WTC11 (cell line): ENCODE data around the gene SEC31B. TPM values are rescaled to one million over a fixed set of nuclear protein-coding genes. Genes with fewer than 3 reads are reported as not detected.

Experiments
- ATAC-seq: fragments of 200-7000 bp; cut with Tn5 transposase; 2 replicates; pipeline ENCODE4 v1.10.0; 2021; ENCODE audit warnings: mild to moderate bottlenecking, moderate library complexity
- CTCF ChIA-PET: fragments of 300-600 bp; sonication (Branson Sonifier 250); formaldehyde crosslinking; loops from one replicate; lab custom pipeline; 2021; ENCODE audit warnings: antibody characterized with exemption; lab: Charles Lee
- POLR2A ChIA-PET: fragments of 350-600 bp; sonication (Branson Sonifier 250); formaldehyde crosslinking; loops from one replicate; lab custom pipeline; 2021; ENCODE audit warnings: antibody characterized with exemption; lab: Charles Lee
- DNase-seq: peaks from one replicate; pipeline ENCODE4 v3.0.0; 2021; ENCODE audit warnings: low spot score
- H3K27ac Mint-ChIP-seq: 2 replicates; pipeline ENCODE4 v1.8.0; 2021; ENCODE audit warnings: mixed read lengths
- H3K27me3 Mint-ChIP-seq: 2 replicates; pipeline ENCODE4 v1.8.0; 2021; ENCODE audit warnings: low read depth, mild to moderate bottlenecking, moderate library complexity, mixed read lengths
- H3K36me3 Mint-ChIP-seq: 2 replicates; pipeline ENCODE4 v1.8.0; 2021; ENCODE audit warnings: mixed read lengths
- H3K4me1 Mint-ChIP-seq: 2 replicates; pipeline ENCODE4 v1.8.0; 2022; ENCODE audit warnings: mixed read lengths
- H3K4me3 Mint-ChIP-seq: 2 replicates; pipeline ENCODE4 v1.8.0; 2021; ENCODE audit warnings: mild to moderate bottlenecking, moderate library complexity, mixed read lengths
- H3K9me3 Mint-ChIP-seq: 2 replicates; pipeline ENCODE4 v1.8.0; 2021; ENCODE audit warnings: mixed read lengths
- CREB1 ChIP-seq: sonication (generic); formaldehyde crosslinking; IDR thresholded peaks from 2 replicates; pipeline ENCODE4 v1.8.0; 2023; ENCODE audit warnings: mild to moderate bottlenecking, missing genetic modification reagents
- CREM ChIP-seq: sonication (generic); formaldehyde crosslinking; IDR thresholded peaks from 2 replicates; pipeline ENCODE4 v1.8.1; 2022; ENCODE audit warnings: mild to moderate bottlenecking, missing genetic modification reagents, moderate library complexity
- ETV6 ChIP-seq: sonication (generic); formaldehyde crosslinking; IDR thresholded peaks from 2 replicates; pipeline ENCODE4 v1.8.1; 2022; ENCODE audit warnings: mild to moderate bottlenecking, missing genetic modification reagents
- KAT7 ChIP-seq: sonication (generic); formaldehyde crosslinking; IDR thresholded peaks from 2 replicates; pipeline ENCODE4 v1.8.1; 2023; ENCODE audit warnings: missing genetic modification reagents, mild to moderate bottlenecking, borderline replicate concordance
- NFE2L1 ChIP-seq: sonication (generic); formaldehyde crosslinking; IDR thresholded peaks from 2 replicates; pipeline ENCODE4 v1.8.1; 2023; ENCODE audit warnings: missing genetic modification reagents
- SP1 ChIP-seq: sonication (generic); formaldehyde crosslinking; conservative IDR thresholded peaks from 2 replicates; pipeline ENCODE4 v1.8.1; 2022; ENCODE audit warnings: missing genetic modification reagents
- TCF7 ChIP-seq: sonication (generic); formaldehyde crosslinking; IDR thresholded peaks from 2 replicates; pipeline ENCODE4 v1.8.0; 2022; ENCODE audit warnings: mild to moderate bottlenecking, low read depth, missing genetic modification reagents, moderate library complexity
- TP53 ChIP-seq: sonication (generic); formaldehyde crosslinking; IDR thresholded peaks from 2 replicates; pipeline ENCODE4 v1.8.1; 2023; ENCODE audit warnings: mild to moderate bottlenecking, missing genetic modification reagents
- ZNF232 ChIP-seq: sonication (generic); formaldehyde crosslinking; IDR thresholded peaks from 2 replicates; pipeline ENCODE4 v1.8.0; 2022; ENCODE audit warnings: mild to moderate bottlenecking, missing genetic modification reagents
- ZNF281 ChIP-seq: sonication (generic); formaldehyde crosslinking; IDR thresholded peaks from 2 replicates; pipeline ENCODE4 v1.8.0; 2023; ENCODE audit warnings: mild to moderate bottlenecking, missing genetic modification reagents
- ZNF423 ChIP-seq: fragments of 250-450 bp; sonication (Bioruptor Pico); IDR thresholded peaks from 2 replicates; pipeline ENCODE4 v2.1.2; 2022; ENCODE audit warnings: mild to moderate bottlenecking, moderate library complexity
- ZNF512 ChIP-seq: sonication (generic); formaldehyde crosslinking; IDR thresholded peaks from 2 replicates; pipeline ENCODE4 v1.8.1; 2022; ENCODE audit warnings: missing genetic modification reagents, borderline replicate concordance
- total RNA-seq: library from RNA; stranded (reverse); gene quantifications from 3 replicates; pipeline ENCODE4 v1.2.3, GENCODE V29; 2021
- TF ChIP-seq, protein P1 (sequence below): sonication (generic); formaldehyde crosslinking; IDR thresholded peaks from 2 replicates; pipeline ENCODE4 v1.8.1; 2023; ENCODE audit warnings: mild to moderate bottlenecking, missing genetic modification reagents, borderline replicate concordance
- TF ChIP-seq, protein P2 (sequence below): sonication (generic); formaldehyde crosslinking; IDR thresholded peaks from 2 replicates; pipeline ENCODE4 v1.8.0; 2022; ENCODE audit warnings: mild to moderate bottlenecking, missing genetic modification reagents
- TF ChIP-seq, protein P3 (sequence below): sonication (generic); formaldehyde crosslinking; IDR thresholded peaks from 2 replicates; pipeline ENCODE4 v1.8.0; 2023; ENCODE audit warnings: missing genetic modification reagents, mild to moderate bottlenecking, borderline replicate concordance
- TF ChIP-seq, protein P4 (sequence below): sonication (generic); formaldehyde crosslinking; IDR thresholded peaks from 2 replicates; pipeline ENCODE4 v1.8.1; 2023; ENCODE audit warnings: mild to moderate bottlenecking, missing genetic modification reagents, moderate library complexity

The SEC31B gene
- total RNA-seq, 1 experiment from 2014 or later = 6.7 TPM

DNA sequence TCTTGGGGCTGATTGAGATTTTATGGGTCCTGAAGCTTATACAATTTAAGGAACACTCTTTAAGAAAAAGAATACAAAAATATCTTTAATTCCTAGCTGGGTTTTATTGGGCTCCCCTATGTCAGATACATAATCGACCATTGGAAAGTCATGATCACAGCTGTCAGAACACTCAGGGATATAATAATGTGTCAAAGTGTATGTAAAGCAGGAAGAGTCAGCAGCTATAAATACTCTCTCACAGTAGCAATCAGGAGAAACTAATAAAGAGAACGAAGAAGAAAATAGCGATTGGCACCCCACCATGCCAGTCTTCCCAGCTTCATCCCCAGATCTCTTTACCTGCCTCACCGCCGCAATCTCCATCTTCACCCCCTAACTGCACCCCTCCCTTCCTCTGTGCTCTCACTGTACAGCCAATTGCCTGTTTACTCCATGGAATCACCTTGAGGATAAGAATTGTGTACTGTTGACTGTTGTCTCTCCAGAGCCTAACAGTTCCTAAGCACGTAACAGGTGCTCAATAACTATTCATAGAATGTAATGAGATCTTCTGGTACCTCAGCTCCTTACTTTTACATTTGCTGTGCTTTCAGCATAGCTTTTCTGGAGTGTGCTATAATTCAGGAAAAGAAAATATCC lies 80.9 kb downstream of the SEC31B start:
- no peak for DNase-seq
- Mint-ChIP-seq H3K4me1 (peaks cover 6% of the 10 kb centered on the region), H3K4me3 (no peak overlapping the region), H3K27ac (no peak overlapping the region), H3K27me3 (peaks cover 13% of the 10 kb centered on the region)
- CTCF ChIA-PET = interaction anchor here (0.6 to 2.2 kb wide), 7 partner anchors 44 to 531 kb away, joined by 3 to 18 read pairs (median 5); partner anchors contain the start of genes HIF1AN and SEMA4G
- no peak for ATAC-seq
- TF ChIP-seq CREB1 (CRISPR knock-in tag) = no peak
- no peak for TF ChIP-seq SP1 (CRISPR knock-in tag)
- no peak for TF ChIP-seq TP53 (CRISPR knock-in tag)
- no peak for TF ChIP-seq CREM (CRISPR knock-in tag)
- no peak for TF ChIP-seq ETV6 (CRISPR knock-in tag)
- TF ChIP-seq KAT7 (CRISPR knock-in tag) = no peak
- TF ChIP-seq ZNF512 (CRISPR knock-in tag) = no peak
- TF ChIP-seq ZNF281 (CRISPR knock-in tag) = no peak
- no peak for TF ChIP-seq ZNF423
- no peak for TF ChIP-seq NFE2L1 (CRISPR knock-in tag)
- TF ChIP-seq, protein P1, sequence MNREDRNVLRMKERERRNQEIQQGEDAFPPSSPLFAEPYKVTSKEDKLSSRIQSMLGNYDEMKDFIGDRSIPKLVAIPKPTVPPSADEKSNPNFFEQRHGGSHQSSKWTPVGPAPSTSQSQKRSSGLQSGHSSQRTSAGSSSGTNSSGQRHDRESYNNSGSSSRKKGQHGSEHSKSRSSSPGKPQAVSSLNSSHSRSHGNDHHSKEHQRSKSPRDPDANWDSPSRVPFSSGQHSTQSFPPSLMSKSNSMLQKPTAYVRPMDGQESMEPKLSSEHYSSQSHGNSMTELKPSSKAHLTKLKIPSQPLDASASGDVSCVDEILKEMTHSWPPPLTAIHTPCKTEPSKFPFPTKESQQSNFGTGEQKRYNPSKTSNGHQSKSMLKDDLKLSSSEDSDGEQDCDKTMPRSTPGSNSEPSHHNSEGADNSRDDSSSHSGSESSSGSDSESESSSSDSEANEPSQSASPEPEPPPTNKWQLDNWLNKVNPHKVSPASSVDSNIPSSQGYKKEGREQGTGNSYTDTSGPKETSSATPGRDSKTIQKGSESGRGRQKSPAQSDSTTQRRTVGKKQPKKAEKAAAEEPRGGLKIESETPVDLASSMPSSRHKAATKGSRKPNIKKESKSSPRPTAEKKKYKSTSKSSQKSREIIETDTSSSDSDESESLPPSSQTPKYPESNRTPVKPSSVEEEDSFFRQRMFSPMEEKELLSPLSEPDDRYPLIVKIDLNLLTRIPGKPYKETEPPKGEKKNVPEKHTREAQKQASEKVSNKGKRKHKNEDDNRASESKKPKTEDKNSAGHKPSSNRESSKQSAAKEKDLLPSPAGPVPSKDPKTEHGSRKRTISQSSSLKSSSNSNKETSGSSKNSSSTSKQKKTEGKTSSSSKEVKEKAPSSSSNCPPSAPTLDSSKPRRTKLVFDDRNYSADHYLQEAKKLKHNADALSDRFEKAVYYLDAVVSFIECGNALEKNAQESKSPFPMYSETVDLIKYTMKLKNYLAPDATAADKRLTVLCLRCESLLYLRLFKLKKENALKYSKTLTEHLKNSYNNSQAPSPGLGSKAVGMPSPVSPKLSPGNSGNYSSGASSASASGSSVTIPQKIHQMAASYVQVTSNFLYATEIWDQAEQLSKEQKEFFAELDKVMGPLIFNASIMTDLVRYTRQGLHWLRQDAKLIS (CRISPR knock-in tag) = no peak
- TF ChIP-seq, protein P2, sequence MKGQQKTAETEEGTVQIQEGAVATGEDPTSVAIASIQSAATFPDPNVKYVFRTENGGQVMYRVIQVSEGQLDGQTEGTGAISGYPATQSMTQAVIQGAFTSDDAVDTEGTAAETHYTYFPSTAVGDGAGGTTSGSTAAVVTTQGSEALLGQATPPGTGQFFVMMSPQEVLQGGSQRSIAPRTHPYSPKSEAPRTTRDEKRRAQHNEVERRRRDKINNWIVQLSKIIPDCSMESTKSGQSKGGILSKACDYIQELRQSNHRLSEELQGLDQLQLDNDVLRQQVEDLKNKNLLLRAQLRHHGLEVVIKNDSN = no peak
- no peak for TF ChIP-seq ZNF232 (CRISPR knock-in tag)
- no peak for TF ChIP-seq TCF7
- TF ChIP-seq, protein P3, sequence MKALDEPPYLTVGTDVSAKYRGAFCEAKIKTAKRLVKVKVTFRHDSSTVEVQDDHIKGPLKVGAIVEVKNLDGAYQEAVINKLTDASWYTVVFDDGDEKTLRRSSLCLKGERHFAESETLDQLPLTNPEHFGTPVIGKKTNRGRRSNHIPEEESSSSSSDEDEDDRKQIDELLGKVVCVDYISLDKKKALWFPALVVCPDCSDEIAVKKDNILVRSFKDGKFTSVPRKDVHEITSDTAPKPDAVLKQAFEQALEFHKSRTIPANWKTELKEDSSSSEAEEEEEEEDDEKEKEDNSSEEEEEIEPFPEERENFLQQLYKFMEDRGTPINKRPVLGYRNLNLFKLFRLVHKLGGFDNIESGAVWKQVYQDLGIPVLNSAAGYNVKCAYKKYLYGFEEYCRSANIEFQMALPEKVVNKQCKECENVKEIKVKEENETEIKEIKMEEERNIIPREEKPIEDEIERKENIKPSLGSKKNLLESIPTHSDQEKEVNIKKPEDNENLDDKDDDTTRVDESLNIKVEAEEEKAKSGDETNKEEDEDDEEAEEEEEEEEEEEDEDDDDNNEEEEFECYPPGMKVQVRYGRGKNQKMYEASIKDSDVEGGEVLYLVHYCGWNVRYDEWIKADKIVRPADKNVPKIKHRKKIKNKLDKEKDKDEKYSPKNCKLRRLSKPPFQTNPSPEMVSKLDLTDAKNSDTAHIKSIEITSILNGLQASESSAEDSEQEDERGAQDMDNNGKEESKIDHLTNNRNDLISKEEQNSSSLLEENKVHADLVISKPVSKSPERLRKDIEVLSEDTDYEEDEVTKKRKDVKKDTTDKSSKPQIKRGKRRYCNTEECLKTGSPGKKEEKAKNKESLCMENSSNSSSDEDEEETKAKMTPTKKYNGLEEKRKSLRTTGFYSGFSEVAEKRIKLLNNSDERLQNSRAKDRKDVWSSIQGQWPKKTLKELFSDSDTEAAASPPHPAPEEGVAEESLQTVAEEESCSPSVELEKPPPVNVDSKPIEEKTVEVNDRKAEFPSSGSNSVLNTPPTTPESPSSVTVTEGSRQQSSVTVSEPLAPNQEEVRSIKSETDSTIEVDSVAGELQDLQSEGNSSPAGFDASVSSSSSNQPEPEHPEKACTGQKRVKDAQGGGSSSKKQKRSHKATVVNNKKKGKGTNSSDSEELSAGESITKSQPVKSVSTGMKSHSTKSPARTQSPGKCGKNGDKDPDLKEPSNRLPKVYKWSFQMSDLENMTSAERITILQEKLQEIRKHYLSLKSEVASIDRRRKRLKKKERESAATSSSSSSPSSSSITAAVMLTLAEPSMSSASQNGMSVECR = no peak
- TF ChIP-seq, protein P4, sequence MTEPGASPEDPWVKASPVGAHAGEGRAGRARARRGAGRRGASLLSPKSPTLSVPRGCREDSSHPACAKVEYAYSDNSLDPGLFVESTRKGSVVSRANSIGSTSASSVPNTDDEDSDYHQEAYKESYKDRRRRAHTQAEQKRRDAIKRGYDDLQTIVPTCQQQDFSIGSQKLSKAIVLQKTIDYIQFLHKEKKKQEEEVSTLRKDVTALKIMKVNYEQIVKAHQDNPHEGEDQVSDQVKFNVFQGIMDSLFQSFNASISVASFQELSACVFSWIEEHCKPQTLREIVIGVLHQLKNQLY (CRISPR knock-in tag) = no peak
- TF ChIP-seq, all 79 proteins: peak for 0
- no peaks in the 10 kb centered on the region for H3K9me3 Mint-ChIP-seq
- no peaks in the 10 kb centered on the region for H3K36me3 Mint-ChIP-seq
- POLR2A ChIA-PET = interaction anchor here (0.7 kb wide), 1 partner anchor 44 kb away, joined by 3 read pairs; no protein-coding TSS in a partner anchor
